ENCODE measurements around the gene SPTBN4. TPM values are rescaled to one million over a fixed set of nuclear protein-coding genes. Genes with fewer than 3 reads are reported as not detected.

Gene SPTBN4
- total and polyA plus RNA-seq, 10 donors: 0.30 to 2.3 (median 0.66) TPM

DNA sequence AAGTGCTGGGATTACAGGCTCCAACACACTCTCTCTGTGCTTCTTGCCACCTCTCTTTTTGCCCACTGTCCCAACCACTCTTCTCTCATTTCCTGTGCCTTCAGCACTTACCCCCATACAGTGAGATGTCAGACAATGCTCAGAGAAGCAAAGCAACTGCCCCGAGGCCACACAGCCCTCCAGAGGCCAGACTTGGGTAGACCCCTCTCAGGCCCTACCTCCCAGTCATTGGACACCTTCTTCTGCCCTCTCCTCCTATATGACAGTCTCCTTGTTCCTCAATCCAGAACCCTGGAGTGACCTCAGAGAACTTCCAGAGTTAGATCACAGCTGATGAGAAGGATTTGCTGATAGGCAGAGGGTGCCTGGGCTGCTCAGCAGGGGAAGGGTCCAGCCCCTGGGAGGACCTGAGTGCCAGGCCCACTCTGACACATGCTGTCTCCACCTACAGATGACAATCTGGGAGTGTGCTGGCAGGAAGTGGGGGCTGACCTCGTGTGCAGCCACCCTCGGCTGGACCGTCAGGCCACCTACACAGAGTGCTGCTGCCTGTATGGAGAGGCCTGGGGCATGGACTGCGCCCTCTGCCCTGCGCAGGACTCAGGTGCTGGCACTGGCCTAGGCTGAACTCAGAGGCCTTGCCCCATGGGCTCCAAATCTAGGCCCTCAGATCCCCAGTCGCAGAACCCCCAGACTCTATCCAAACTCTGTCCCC lies 158.8 kb downstream of the SPTBN4 start:
- TF ChIP-seq, protein P1, sequence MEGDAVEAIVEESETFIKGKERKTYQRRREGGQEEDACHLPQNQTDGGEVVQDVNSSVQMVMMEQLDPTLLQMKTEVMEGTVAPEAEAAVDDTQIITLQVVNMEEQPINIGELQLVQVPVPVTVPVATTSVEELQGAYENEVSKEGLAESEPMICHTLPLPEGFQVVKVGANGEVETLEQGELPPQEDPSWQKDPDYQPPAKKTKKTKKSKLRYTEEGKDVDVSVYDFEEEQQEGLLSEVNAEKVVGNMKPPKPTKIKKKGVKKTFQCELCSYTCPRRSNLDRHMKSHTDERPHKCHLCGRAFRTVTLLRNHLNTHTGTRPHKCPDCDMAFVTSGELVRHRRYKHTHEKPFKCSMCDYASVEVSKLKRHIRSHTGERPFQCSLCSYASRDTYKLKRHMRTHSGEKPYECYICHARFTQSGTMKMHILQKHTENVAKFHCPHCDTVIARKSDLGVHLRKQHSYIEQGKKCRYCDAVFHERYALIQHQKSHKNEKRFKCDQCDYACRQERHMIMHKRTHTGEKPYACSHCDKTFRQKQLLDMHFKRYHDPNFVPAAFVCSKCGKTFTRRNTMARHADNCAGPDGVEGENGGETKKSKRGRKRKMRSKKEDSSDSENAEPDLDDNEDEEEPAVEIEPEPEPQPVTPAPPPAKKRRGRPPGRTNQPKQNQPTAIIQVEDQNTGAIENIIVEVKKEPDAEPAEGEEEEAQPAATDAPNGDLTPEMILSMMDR (IDR thresholded peaks at IDR 0.05 in 8 of 11, conservative IDR thresholded peaks at IDR 0.05 in 3 of 11): no peak
- peak in 1 of 3 donors; percentile 48 for TF ChIP-seq POLR2AphosphoS5 (IDR thresholded peaks at IDR 0.05)
- no peak for TF ChIP-seq POLR2A (IDR thresholded peaks at IDR 0.05)
- Histone ChIP-seq H3K27me3 (replicated peaks in 1 of 7) (no peaks in the 10 kb centered on the region), H3K9me3 (no peaks in the 10 kb centered on the region), H3K4me1 (no peaks in the 10 kb centered on the region), H3K27ac (no peak overlapping the region), H3K36me3 (peaks cover 0 to 85% (median 27%) of the 10 kb centered on the region in 6 donors), H3K4me3 (no peak overlapping the region)
- 69 to 93% (median 74%) methylated on average over 4 to 7 of the region's 7 CpGs for WGBS, 5 donors
- no peak for DNase-seq
- intact Hi-C loops (cut with DNase I; ENCODE audit: low total_unique reads): no loop called here

Small RNA genes lying within 50 kb of the gene (small RNA-seq; reads per million reads assigned to genes)
- gene RF00017: 0 reads per million in 4 donors

Other genes with a start within 250 kb of the SPTBN4 start
- not detected for gene TTC9B, start 248.6 kb upstream of the SPTBN4 start, total RNA-seq
- not detected for gene TTC9B, start 248.6 kb upstream of the SPTBN4 start, polyA plus RNA-seq
- under 1 TPM in 2 of 7 donors, not detected in 5; 0.43 to 0.47 TPM for gene CCNP, start 240.3 kb upstream of the SPTBN4 start, total RNA-seq
- under 1 TPM; 0.18 to 0.43 (median 0.26) TPM for gene CCNP, start 240.3 kb upstream of the SPTBN4 start, polyA plus RNA-seq
- gene AKT2, start 181.7 kb upstream of the SPTBN4 start, total RNA-seq: 100 to 1,000 TPM in 4 of 7 donors, 10 to 100 TPM in 3; 95.1 to 134 (median 112) TPM
- 10 to 100 TPM; 28.8 to 75.7 (median 37.1) TPM for gene AKT2, start 181.7 kb upstream of the SPTBN4 start, polyA plus RNA-seq
- 10 to 100 TPM; 10.2 to 21.9 (median 13.2) TPM for gene C19orf47, start 118.6 kb upstream of the SPTBN4 start, total RNA-seq
- 10 to 100 TPM in 1 of 3 donors, 1 to 10 TPM in 2; 8.2 to 14.7 (median 8.5) TPM for gene C19orf47, start 118.6 kb upstream of the SPTBN4 start, polyA plus RNA-seq
- 100 to 1,000 TPM; 187 to 589 (median 326) TPM for gene PLD3, start 118.3 kb upstream of the SPTBN4 start, total RNA-seq
- gene PLD3, start 118.3 kb upstream of the SPTBN4 start, polyA plus RNA-seq: 100 to 1,000 TPM in 1 of 3 donors, 10 to 100 TPM in 2; 61.3 to 120 (median 81.6) TPM
- under 1 TPM in 1 of 7 donors, not detected in 6; 0.19 TPM for gene HIPK4, start 76.8 kb upstream of the SPTBN4 start, total RNA-seq
- under 1 TPM in 1 of 3 donors, not detected in 2; 0.08 TPM for gene HIPK4, start 76.8 kb upstream of the SPTBN4 start, polyA plus RNA-seq
- 1 to 10 TPM; 1.7 to 3.4 (median 3.0) TPM for gene PRX, start 53.6 kb upstream of the SPTBN4 start, total RNA-seq
- 1 to 10 TPM in 1 of 3 donors, under 1 TPM in 2; 0.50 to 1.8 (median 0.56) TPM for gene PRX, start 53.6 kb upstream of the SPTBN4 start, polyA plus RNA-seq
- 10 to 100 TPM in 6 of 7 donors, 1 to 10 TPM in 1; 9.8 to 19.7 (median 13.2) TPM for gene SERTAD1, start 41.0 kb upstream of the SPTBN4 start, total RNA-seq
- 10 to 100 TPM in 1 of 3 donors, 1 to 10 TPM in 2; 8.5 to 14.9 (median 9.4) TPM for gene SERTAD1, start 41.0 kb upstream of the SPTBN4 start, polyA plus RNA-seq
- 10 to 100 TPM; 21.5 to 51.4 (median 30.9) TPM for gene SERTAD3, start 22.7 kb upstream of the SPTBN4 start, total RNA-seq
- gene SERTAD3, start 22.7 kb upstream of the SPTBN4 start, polyA plus RNA-seq: 10 to 100 TPM; 21.8 to 32.6 (median 23.5) TPM
- 100 to 1,000 TPM in 6 of 7 donors, 10 to 100 TPM in 1; 92.3 to 243 (median 179) TPM for gene BLVRB, start 1.3 kb upstream of the SPTBN4 start, total RNA-seq
- 100 to 1,000 TPM in 2 of 3 donors, 10 to 100 TPM in 1; 90.6 to 215 (median 136) TPM for gene BLVRB, start 1.3 kb upstream of the SPTBN4 start, polyA plus RNA-seq
- 100 to 1,000 TPM; 127 to 282 (median 151) TPM for gene SHKBP1, start 109.9 kb downstream of the SPTBN4 start, total RNA-seq
- gene SHKBP1, start 109.9 kb downstream of the SPTBN4 start, polyA plus RNA-seq: 100 to 1,000 TPM; 102 to 164 (median 152) TPM
- 100 to 1,000 TPM in 6 of 7 donors, 10 to 100 TPM in 1; 66.0 to 197 (median 186) TPM for gene LTBP4, start 134.4 kb downstream of the SPTBN4 start, total RNA-seq
- 100 to 1,000 TPM in 1 of 3 donors, 10 to 100 TPM in 2; 26.5 to 107 (median 34.3) TPM for gene LTBP4, start 134.4 kb downstream of the SPTBN4 start, polyA plus RNA-seq
- 10 to 100 TPM; 12.1 to 27.4 (median 14.8) TPM for gene NUMBL, start 223.7 kb downstream of the SPTBN4 start, total RNA-seq
- gene NUMBL, start 223.7 kb downstream of the SPTBN4 start, polyA plus RNA-seq: 10 to 100 TPM in 1 of 3 donors, 1 to 10 TPM in 2; 3.2 to 10.6 (median 3.5) TPM
- 10 to 100 TPM; 23.0 to 40.2 (median 32.6) TPM for gene COQ8B, start 249.9 kb downstream of the SPTBN4 start, total RNA-seq
- gene COQ8B, start 249.9 kb downstream of the SPTBN4 start, polyA plus RNA-seq: 10 to 100 TPM; 18.4 to 33.8 (median 21.1) TPM